Measurements from ENCODE around the gene CIBAR2. TPM values are rescaled to one million over a fixed set of nuclear protein-coding genes. Genes with fewer than 3 reads are reported as not detected.

CIBAR2 gene
- total and polyA plus RNA-seq, 11 donors: not detected

GRCh38 chr16:85067024-85067423 lies 45.2 kb downstream of the CIBAR2 start:
- H3K27ac ChIP-seq: no peak overlapping the region
- TF ChIP-seq POLR2A (IDR thresholded peaks at IDR 0.05) (no peak), CTCF (IDR thresholded peaks at IDR 0.05) (no peak)
- H3K4me3 ChIP-seq: no peak overlapping the region
- DNase-seq: peak in 1 of 5 donors; percentile 44
- H3K36me3 ChIP-seq: peaks cover 0 to 44% (median 18%) of the 10 kb centered on the region in 9 donors
- no peak for ATAC-seq
- H3K27me3 ChIP-seq: no peaks in the 10 kb centered on the region
- H3K9me3 ChIP-seq: no peaks in the 10 kb centered on the region
- peaks cover 0 to 18% (median 0%) of the 10 kb centered on the region in 12 donors for H3K4me1 ChIP-seq
- intact Hi-C loops (cut with DNase I): no loop called here
- WGBS, 4 donors: 93 to 96% (median 96%) methylated on average over 14 to 18 of the region's 18 CpGs

DNA sequence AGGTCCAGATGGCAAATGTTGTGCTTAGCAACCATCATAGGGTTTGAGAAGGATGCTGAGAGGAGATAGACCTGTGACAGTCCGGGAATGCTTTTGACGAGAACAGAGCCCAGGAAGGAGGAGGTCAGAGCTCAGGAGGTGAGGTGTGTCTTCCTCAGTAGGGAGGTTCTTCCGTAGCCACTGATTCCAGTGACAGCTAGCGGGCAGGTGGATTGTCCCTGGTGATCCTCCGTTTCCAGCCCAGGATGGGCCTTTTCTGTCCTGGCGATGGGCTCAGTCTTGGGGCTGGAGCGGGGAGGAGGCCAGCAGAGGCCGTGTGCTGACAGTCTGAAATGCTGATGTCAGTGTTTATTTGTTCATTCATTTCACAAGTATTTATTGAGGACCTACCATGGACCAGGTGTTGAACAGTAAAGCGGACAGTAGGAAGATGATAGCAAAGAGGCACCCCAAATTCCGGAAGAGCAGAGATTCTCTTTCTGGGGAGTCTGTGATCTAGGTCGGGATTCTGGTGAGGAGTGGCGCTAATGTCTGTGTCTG lies 45.9 kb downstream of the CIBAR2 start:
- Histone ChIP-seq H3K4me1 (peaks cover 0 to 20% (median 0%) of the 10 kb centered on the region in 12 donors), H3K27ac (no peak overlapping the region), H3K27me3 (no peaks in the 10 kb centered on the region), H3K9me3 (no peaks in the 10 kb centered on the region), H3K4me3 (no peak overlapping the region), H3K36me3 (peaks cover 0 to 44% (median 15%) of the 10 kb centered on the region in 9 donors)
- ATAC-seq (no peak), DNase-seq (peak in 1 of 5 donors; percentile 10)
- TF ChIP-seq POLR2A (IDR thresholded peaks at IDR 0.05): no peak
- TF ChIP-seq CTCF (IDR thresholded peaks at IDR 0.05): no peak
- intact Hi-C loops (cut with DNase I): no loop called here
- WGBS, 4 donors: 89 to 93% (median 91%) methylated on average over 12 of the region's 12 CpGs

- intact Hi-C loops (cut with DNase I): no loop called here
- H3K9me3 ChIP-seq: no peaks in the 10 kb centered on the region
- TF ChIP-seq POLR2A (IDR thresholded peaks at IDR 0.05) (no peak), CTCF (IDR thresholded peaks at IDR 0.05) (no peak)
- H3K27ac ChIP-seq: no peak overlapping the region
- H3K4me3 ChIP-seq: no peak overlapping the region
- H3K4me1 ChIP-seq: peaks cover 0 to 25% (median 0%) of the 10 kb centered on the region in 12 donors
- H3K27me3 ChIP-seq: no peaks in the 10 kb centered on the region
- 93 to 97% (median 95%) methylated on average over 13 of the region's 13 CpGs for WGBS, 4 donors
- H3K36me3 ChIP-seq: peaks cover 0 to 33% (median 14%) of the 10 kb centered on the region in 9 donors
- ATAC-seq (no peak), DNase-seq (no peak)
These were observed 47.2 kb downstream of the CIBAR2 start for GRCh38 chr16:85065099-85065498.

GRCh38 chr16:85064186-85064585 lies 48.1 kb downstream of the CIBAR2 start:
- H3K27ac ChIP-seq: peak overlapping the region in 1 of 12 donors; percentile 80
- 92 to 95% (median 93%) methylated on average over 6 of the region's 6 CpGs for WGBS, 4 donors
- no peak overlapping the region for H3K4me3 ChIP-seq
- H3K27me3 ChIP-seq: no peaks in the 10 kb centered on the region
- no peak for DNase-seq
- intact Hi-C loops (cut with DNase I): no loop called here
- peaks cover 0 to 27% (median 13%) of the 10 kb centered on the region in 9 donors for H3K36me3 ChIP-seq
- ATAC-seq: no peak
- TF ChIP-seq POLR2A (IDR thresholded peaks at IDR 0.05) (no peak), CTCF (IDR thresholded peaks at IDR 0.05) (no peak)
- peaks cover 0 to 25% (median 0%) of the 10 kb centered on the region in 12 donors for H3K4me1 ChIP-seq
- H3K9me3 ChIP-seq: no peaks in the 10 kb centered on the region
